ENCODE data around the gene ASB3.
"Not testable (repeated sequence)": the region's sequence is repeated elsewhere in the genome, so short reads cannot be mapped to it uniquely, and the experiment has no call there.

Gene ASB3

DNA sequence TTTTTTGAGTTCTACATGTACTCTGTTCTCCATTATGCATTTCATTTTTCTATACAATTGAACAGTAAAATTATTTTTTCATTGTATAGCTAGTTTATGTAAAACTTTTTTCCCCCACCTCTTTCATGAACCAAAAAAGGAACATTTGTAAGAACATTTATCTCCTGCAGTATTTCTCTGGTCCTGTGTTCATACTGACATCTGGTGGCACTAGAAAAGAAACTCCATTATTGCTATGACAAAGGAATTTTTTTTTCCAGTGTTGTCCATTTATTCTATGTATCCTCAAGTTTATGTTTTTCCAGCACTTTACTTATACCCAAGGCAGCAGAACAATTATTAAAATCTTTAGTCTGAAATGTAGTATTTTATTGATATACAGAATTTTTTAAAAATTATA, 46.6 kb downstream of the ASB3 start:
- no peak for DNase-seq (ENCODE audit: low read depth, low spot score)

DNA sequence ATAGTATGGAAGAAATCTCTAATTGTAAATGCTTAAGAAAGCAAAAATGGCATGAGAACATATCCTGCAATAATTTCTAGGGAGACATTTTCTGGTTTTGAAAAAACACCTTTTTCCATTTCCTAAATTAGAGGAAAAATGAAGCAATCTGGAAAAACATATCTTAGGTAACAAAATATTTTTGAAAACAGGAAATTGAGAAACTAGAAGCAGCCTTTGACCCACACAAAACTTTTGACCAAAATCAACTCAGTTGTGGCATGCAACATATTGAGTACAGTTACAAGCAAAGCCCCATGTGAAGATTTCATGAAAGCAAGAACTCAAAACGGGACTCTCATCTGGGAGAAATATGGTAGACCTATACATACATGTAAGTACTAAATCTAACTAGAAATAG, 47.7 kb downstream of the ASB3 start:
- no peak for DNase-seq (ENCODE audit: low read depth, low spot score)

DNA sequence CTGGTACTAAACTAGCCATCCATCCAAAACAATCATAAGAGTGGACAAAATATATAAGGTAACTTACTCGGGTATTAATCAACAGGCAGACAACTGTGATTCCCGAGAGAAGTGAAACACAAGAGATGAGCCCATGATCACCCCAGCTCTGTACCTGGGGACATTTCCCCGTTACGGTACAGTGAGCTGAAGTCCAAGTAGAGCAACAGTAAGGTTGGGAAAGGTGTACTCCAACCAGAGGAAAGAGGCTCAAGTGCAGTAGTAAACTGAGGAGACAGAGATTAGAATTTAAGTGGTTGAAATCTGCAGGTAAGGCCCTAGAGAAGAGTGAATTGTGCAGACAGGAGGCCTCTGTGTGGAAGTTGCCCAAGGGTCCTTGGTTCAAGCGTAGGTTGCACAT, 49.7 kb downstream of the ASB3 start:
- DNase-seq (ENCODE audit: low read depth, low spot score) = no peak

DNA sequence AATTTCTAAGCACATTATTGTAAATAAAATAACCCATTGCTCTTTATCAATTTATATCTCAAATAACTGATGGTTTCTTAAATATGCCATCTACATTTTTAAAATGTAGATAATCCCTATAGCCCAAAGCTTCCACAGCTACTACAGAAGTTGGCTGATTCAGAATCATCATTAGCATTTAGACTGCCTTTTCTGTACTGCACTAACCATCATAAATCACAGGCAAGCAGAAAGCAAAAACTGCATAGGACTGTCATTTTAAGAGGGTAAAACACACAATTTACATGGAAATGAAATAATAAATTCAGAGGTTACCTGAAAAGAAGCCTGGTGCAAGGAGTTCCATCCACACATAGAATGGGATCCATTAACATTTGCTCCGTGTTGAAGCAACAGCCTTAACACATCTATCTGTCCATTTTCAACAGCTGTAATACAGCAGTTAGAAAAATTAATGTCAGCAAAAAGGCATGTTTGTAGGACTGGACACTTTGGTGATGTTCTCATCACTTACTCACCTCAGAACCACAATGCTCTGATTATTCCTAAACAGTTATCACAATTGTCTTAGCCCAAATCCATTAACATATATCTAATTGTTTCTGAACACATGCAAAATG, 57.5 kb downstream of the ASB3 start:
- no peak for DNase-seq (ENCODE audit: low read depth, low spot score)

DNA sequence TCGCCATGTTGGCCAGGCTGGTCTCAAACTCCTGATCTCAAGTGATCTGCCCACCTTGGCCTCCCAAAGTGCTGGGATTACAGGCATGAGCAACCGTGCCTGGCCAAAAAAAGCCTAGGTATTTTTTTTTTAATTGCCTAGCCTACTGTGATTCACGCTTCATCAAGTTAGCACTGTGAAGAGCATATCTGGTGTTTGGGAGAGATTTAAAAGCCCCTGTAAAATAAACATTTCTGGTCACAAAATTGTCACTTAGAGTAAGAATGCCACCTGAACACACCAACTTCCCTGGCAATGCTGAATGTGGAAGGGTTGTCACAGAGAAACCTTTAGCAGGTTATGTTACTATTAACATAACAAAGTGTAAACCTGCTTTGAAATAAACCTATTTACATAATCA, 58.8 kb downstream of the ASB3 start:
- no peak for DNase-seq (ENCODE audit: low read depth, low spot score)

DNA sequence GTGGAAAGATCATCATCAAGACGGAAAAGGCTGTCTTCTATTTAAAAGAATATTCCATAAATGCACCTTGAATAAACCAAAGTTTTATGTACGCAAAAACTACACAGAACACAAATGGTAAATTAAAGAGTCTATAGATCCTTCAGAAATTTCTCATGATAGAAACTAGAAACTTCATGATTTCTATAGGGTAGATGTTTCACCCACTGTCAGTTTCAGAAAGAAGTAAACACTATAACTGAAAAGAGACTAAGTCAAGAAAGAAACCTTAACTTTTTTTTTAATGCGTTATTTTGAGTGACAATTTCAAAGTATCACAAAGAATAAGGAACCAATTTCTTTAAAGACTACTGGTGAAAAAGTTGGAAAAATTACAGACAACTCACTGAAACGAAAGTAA, 61.1 kb downstream of the ASB3 start:
- no peak for DNase-seq (ENCODE audit: low read depth, low spot score)

DNA sequence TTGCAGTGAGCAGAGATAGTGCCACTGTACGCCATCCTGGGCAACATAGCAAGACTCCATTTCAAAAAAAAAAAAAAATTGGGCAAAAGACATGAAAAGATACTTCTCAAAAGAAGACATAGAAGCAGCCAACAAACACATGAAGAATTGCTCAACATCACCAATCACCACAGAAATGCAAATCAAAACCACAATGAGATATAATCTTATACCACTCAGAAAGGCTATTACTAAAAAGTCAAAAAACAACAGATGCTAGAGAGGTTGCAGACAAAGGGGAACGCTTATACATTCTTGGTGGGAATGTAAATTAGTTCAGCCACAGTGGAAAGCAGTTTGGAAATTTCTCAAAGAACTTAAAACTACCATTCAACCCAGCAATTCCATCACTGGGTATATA, 62.2 kb downstream of the ASB3 start:
- no peak for DNase-seq (ENCODE audit: low read depth, low spot score)

DNA sequence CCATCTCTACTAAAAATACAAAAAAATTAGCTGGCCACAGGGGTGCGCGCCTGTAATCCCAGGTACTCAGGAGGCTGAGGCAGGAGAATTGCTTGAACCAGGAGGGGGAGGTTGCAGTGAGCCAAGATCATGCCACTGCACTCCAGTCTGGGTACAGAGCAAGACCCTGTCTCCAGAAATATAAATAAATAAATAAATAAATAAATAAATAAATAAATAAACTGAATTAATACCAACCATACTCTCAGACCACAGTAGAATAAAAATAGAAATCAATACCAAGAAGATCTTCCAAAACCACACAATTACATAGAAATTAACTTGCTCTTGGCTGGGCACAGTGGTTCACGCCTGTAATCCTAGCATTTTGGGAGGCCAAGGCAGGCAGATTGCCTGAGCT, 65.8 kb downstream of the ASB3 start:
- not testable (repeated sequence) for DNase-seq (ENCODE audit: low read depth, low spot score)

DNA sequence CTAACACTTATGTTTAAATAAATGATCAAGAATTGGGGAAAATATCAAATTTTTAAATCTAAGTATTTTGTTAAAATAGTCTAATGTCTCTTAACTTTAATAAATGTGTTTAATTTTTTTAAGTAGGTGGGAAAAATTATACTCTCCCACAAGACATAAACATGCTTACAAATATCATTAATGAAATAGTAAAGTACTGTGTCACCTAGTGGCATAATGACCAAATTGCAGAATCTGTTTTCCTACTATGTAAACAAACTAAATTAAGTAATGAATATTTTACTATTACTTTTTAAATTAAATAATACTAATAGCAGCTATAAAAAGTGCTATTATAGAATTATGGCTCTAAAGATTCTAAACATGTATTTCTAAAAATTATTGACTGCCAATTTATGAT, 71.2 kb downstream of the ASB3 start:
- DNase-seq (ENCODE audit: low read depth, low spot score) = no peak

DNA sequence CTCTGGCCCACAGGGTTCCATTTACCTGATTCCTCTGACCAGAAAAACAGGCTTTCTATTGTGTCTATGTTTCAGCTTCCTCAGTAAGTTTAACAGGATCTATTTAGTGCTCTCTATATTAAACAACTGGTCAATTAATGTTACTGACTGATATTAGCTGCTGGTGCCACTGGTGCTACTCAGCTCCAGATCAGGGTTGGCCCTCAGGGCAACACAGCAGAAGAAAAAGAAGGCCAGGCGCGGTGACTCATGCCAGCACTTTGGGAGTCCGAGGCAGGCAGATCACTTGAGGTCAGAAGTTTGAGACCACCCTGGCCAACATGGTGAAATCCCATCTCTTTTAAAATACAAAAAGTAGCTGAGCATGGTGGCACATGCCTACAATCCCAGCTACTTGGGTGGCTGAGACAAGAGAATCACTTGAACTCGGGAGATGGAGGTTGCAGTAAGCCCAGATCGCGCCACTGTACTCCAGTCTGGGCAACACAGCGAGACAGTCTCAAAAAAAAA, 75.4 kb downstream of the ASB3 start:
- DNase-seq (ENCODE audit: low read depth, low spot score) = no peak

DNA sequence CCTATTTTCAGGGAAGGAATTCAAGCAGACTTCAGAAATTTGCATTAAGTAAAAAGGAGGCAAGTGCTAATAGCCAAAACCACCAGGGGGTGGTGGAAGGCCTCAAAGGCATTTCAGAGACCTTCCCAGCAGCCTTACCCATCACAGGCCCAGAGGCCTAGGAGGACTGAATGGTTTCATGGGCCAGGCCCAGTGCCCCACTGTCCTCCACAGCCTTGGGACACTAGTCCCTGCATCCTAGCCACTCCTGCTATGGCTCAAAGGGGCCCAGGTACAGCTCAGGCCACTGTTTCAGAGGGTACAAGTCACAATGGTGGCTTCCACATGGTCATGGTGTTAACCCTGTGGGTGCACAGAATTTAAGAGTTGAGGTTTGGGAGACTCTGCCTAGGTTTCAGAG, 77.8 kb downstream of the ASB3 start:
- peak; percentile 2 for DNase-seq (ENCODE audit: low read depth, low spot score)

DNA sequence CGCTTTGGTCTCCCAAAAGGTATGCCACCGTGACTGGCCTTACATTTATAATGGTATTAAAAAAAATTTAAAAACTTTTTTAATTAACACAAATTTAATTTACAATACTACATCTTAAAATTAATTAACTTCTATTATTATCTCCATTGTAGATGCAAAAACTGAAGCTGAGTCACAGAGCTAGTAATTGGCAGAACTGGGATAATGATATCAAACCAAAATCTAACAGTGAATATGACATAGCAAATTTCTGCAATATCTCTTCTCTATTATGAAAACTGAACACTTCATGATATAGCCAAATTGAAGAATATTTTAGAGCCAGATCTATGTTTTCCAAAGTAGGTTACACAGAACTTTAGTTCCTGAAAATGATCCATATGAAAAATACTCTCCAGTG, 85.5 kb downstream of the ASB3 start:
- DNase-seq (ENCODE audit: low read depth, low spot score) = no peak

DNA sequence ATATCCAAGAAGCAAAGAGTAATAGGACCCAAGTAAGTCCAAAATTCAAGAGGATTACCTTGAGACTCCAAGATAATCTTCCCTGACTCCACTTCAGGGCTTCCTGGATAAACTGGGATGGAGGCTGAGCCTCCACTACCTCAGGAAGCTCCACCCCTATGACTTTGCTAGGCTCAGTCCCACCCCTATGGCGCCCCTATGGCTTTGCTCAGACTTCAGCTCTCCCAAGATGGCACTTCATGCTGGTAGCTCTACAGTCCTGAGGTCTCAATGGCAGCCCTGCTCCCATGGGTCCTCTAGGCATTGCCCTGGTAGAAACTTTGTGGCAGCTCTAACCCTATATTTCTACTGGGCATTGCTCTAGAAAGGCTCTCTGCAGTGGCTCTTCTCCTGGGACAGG, 89.1 kb downstream of the ASB3 start:
- DNase-seq (ENCODE audit: low read depth, low spot score) = no peak

DNA sequence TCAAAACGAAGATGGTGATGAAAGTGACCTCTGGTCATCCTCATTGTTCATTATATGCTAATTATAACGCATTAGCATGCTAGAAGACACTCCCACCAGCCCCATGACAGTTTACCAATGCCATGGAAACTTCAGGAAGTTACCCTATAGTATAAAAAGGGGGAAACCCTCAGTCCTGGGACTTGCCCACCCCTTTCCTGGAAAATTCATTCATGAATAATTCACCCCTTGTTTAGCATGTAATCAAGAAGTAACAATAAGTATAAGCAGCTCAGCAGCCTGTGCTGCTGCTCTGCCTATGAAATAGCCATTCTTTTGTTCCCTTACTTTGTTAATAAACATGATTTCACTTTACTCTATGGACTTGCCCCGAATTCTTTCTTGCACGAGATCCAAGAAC, 89.7 kb downstream of the ASB3 start:
- no peak for DNase-seq (ENCODE audit: low read depth, low spot score)

DNA sequence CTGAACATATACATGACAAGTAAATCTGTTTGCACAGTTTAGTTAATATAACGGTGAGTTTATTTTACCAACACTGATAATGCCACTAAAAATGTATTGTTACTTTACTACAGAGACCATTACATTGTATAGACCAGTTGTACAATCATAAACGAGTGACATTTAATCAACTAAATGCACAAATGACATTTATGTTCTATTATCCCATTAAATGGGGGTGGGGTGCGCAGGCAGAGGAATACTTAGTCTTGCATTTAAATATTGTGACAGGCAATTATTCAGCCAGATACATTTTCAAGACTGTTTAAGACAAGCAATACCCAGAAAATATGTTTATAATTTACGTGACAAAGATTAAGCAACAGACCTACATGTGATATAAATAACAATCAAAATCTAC, 91.2 kb downstream of the ASB3 start:
- no peak for DNase-seq (ENCODE audit: low read depth, low spot score)

DNA sequence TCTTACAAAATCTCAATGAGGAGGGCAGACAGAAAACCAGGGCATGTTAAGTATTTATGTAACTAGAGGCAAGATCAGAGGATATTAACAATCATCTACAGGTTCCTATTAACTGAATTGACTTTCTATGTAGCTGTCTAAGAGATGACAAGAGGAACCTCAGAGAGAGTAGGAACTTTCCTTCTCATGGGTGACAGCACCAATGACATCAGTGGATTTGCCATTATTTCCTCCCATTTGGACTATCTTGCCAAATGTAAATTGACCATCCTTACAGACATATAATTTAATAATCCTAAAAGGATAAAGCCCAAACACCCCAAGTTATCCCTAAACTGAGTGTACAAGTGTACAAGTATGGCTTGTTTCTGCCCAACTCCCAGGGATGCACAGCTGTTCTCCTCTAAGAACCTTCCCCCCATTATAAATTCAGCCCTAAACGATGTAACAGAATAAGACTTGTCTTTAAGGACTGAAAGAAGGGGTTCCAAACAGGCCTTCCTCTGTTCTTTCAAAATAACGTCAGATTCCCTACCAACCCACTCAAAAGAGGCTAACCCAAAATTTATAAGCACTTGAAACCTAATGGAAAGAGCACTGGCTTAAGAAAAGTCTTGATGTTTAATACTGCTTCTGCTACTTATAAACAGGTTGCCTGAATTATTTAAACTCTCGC, 92.5 kb downstream of the ASB3 start:
- DNase-seq (ENCODE audit: low read depth, low spot score) = no peak

DNA sequence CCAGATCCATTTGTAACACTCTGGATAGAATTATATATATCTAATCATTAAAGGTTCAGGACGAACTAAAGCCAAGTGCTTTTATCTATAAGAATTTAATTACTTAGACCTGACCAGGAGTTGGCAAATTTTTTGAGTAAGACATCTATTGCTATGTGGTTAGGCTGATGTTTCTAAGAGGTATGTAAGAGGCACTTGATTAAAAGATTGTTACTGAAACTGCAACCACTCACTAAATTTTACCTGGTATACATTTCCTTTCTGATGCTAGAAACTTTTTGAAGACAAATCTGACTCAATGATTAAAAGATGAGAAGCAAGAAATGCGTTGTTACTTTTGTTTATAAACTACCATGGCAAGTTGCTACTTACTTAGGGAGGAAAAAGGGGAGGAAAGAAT, 95.9 kb downstream of the ASB3 start:
- DNase-seq (ENCODE audit: low read depth, low spot score) = no peak

DNA sequence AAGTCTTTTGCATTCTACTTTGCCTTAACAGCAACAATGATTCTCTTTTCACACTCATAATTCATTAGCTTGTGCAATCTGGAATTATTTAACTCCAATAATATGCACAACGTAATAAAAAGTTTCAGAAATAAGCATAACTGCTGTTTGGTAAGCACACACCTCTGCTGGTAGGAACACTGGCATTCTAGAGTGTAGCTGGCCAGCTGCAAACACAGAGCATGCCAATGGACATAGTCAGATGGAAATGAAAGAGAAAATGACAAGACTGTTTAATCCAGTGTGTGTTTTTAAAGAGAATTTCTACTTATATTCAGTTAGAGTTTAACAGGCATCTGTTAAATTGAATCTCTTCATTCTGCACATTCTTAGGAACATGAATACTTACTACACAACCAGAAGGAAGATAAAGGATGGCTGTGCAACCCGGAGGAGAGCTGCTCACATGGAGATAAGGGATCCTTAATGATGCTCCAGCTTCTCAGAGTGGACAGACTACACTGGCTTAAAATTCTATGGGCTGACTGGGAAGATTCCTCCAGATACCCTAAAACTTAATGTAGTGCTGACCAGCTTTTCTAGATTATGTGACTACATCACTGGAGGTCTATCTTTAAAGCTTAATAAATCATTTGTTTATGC, 113.8 kb downstream of the ASB3 start:
- no peak for DNase-seq (ENCODE audit: low read depth, low spot score)

DNA sequence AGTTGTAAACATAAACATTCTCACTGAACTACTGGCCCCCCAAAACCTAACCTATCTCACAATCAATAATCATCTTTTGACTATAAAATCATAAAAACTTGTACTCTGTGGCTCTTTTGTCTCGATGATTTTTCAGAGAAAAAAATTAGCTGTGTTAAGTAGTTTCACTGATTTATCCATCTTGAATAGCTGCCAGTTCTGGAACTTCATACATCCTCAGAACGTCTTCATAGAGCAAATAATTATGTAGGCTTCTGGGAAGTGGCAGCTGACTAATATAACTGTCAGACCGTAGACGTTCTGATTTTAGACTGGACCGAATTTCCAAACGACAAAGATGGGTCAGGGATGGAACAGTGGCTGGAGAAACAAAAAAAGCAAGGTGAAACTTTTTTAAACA, 116.4 kb downstream of the ASB3 start:
- DNase-seq (ENCODE audit: low read depth, low spot score) = no peak

DNA sequence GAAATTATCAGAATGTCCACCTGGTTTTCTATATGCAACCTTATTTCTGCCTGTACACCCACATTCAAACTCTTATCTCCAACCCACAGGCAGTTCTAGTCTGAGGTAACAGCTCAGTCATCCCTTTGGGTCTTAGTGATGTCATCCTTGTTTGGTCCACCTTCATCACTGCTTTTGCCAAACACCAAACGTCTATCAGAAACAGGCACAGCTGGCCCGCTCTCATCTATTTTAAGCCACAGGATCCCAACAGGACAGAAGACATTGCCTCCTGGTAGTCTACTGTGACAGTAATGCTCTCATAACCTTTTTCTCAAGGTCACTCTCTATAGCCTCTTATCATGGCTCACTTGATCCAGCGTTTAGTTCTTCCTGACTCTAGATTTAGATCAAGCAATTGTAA, 118.1 kb downstream of the ASB3 start:
- DNase-seq (ENCODE audit: low read depth, low spot score) = no peak

DNA sequence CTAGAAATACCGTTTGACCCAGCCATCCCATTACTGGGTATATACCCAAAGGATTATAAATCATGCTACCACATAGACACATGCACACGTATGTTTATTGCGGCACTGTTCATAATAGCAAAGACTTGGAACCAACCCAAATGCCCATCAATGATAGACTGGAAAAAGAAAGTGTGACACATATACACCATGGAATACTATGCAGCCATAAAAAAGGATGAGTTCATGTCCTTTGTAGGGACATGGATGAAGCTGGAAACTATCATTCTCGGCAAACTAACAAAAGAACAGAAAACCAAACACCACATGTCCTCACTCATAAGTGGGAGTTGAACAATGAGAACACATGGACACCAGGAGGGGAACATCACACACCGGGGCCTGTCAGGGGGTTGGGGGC, 119.6 kb downstream of the ASB3 start:
- not testable (repeated sequence) for DNase-seq (ENCODE audit: low read depth, low spot score)

DNA sequence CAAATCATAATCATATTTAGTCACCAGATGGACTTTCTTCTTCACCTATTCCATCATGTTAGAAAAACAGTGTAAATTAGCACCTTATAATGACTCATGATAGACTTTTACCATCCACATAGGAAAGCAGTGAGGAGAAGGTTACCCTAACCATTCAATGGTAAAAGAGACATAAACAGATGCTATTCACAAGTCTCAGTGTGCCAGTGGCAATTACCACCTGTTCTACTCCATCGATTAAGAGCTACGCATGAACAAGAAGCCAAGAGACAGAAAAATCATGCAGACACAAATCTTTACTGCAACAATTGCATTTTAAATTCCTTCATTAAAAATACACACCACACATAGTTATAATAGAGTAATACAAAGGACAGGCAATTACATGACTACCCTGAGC, 125.9 kb downstream of the ASB3 start:
- no peak for DNase-seq (ENCODE audit: low read depth, low spot score)

DNA sequence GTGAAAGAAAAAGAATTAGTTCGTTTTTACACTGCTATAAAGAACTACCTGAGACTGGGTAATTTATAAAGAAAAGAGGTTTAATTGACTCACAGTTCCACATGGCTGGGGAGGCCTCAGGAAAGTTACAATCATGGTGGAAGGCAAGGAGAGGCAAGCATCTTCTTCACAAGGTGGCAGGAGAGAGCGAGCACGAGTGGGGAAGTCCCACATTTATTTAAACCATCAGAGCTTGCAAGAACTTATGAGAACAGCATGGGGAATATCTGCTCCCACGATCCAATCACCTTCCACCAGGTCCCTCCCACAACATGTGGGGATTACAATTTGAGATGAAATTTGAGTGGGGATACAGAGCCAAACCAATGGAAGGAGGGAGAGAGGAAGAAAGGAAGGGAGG, 128.3 kb downstream of the ASB3 start:
- DNase-seq (ENCODE audit: low read depth, low spot score) = not testable (repeated sequence)
